OCI-LY7 (cell line): ENCODE results near the gene IQCE. TPM values are rescaled to one million over a fixed set of nuclear protein-coding genes. Genes with fewer than 3 reads are reported as not detected.

Source experiments
- BruUV-seq: library from RNA; stranded (reverse); fragments of 400-500 nt; replicated peaks from 2 replicates; lab custom pipeline; 2021; lab: Mats Ljungman, UMichigan
- CTCF ChIA-PET: fragments of 300-600 bp; sonication (Branson Sonifier 250); formaldehyde crosslinking; loops from one replicate; lab custom pipeline; 2022; ENCODE audit warnings: antibody characterized with exemption; ENCODE audit not compliant: unreplicated experiment; lab: Charles Lee
- POLR2A ChIA-PET: fragments of 300-600 bp; sonication (Branson Sonifier 250); formaldehyde crosslinking; loops from one replicate; lab custom pipeline; 2022; ENCODE audit warnings: antibody characterized with exemption; lab: Charles Lee
- DNase-seq: peaks from one replicate; pipeline ENCODE4 v3.0.0-alpha.2; 2015; ENCODE audit warnings: low spot score
- H2AFZ ChIP-seq: fragments of 200-600 bp; sonication (generic), shearing (Covaris generic); 2 replicates; pipeline ENCODE4 v1.6.1; 2014; ENCODE audit warnings: mild to moderate bottlenecking, antibody characterized with exemption, low read length, moderate library complexity
- H3K27ac ChIP-seq: fragments of 200-600 bp; sonication (generic); 2 replicates; pipeline ENCODE4 v1.5.1; 2014; ENCODE audit warnings: mixed run types, low read depth, mild to moderate bottlenecking, moderate library complexity, low read length, inconsistent platforms; ENCODE audit not compliant: poor library complexity, severe bottlenecking
- H3K36me3 ChIP-seq: fragments of 200-600 bp; sonication (generic); 2 replicates; pipeline ENCODE4 v1.6.1; 2014; ENCODE audit warnings: mild to moderate bottlenecking, antibody characterized with exemption, low read length, moderate library complexity, mixed read lengths; ENCODE audit not compliant: insufficient read depth
- H3K4me1 ChIP-seq: fragments of 200-600 bp; sonication (generic); 2 replicates; pipeline ENCODE4 v1.5.1; 2014; ENCODE audit warnings: mild to moderate bottlenecking, low read length; ENCODE audit not compliant: insufficient read depth, poor library complexity, severe bottlenecking
- H3K4me2 ChIP-seq: fragments of 200-600 bp; sonication (generic); 2 replicates; pipeline ENCODE4 v1.6.1; 2014; ENCODE audit warnings: mild to moderate bottlenecking, low read length
- H3K4me3 ChIP-seq: fragments of 200-600 bp; sonication (generic); 2 replicates; pipeline ENCODE4 v1.5.1; 2014; ENCODE audit warnings: mild to moderate bottlenecking, low read depth, low read length; ENCODE audit not compliant: poor library complexity, severe bottlenecking
- H3K79me2 ChIP-seq: fragments of 200-600 bp; sonication (generic); 2 replicates; pipeline ENCODE4 v1.6.1; 2016; ENCODE audit warnings: low read depth, mild to moderate bottlenecking, low read length, moderate library complexity, mixed read lengths; ENCODE audit not compliant: insufficient read depth
- H3K9me2 ChIP-seq: fragments of 200-600 bp; sonication (generic); 2 replicates; pipeline ENCODE4 v1.6.1; 2016; ENCODE audit warnings: mild to moderate bottlenecking, low read length, mixed read lengths; ENCODE audit not compliant: insufficient read depth
- H3K9me3 ChIP-seq: fragments of 200-600 bp; sonication (generic); 2 replicates; pipeline ENCODE4 v1.6.1; 2014; ENCODE audit warnings: mild to moderate bottlenecking, mixed run types, low read length, mixed read lengths
- H4K20me1 ChIP-seq: fragments of 200-600 bp; sonication (generic); 2 replicates; pipeline ENCODE4 v1.6.1; 2014; ENCODE audit warnings: mild to moderate bottlenecking, antibody characterized with exemption, low read length, moderate library complexity, mixed read lengths; ENCODE audit not compliant: insufficient read depth
- CTCF ChIP-seq: fragments of 200-600 bp; sonication (generic); conservative IDR thresholded peaks from 2 replicates; pipeline ENCODE4 v1.5.1; 2014; ENCODE audit warnings: mild to moderate bottlenecking, antibody characterized with exemption, low read length, moderate library complexity, mixed read lengths
- EZH2phosphoT487 ChIP-seq: fragments of 200-600 bp; sonication (generic); IDR thresholded peaks from 2 replicates; pipeline ENCODE4 v1.6.1; 2018; ENCODE audit warnings: low read depth, borderline replicate concordance, mild to moderate bottlenecking, mixed run types, antibody characterized with exemption, low read length, moderate library complexity, mixed read lengths
- intact Hi-C: fragments of 100-400 bp; cut with micrococcal nuclease; formaldehyde crosslinking; loops from one replicate; pipeline ENCODE4 v1.10.0; 2022; ENCODE audit not compliant: unreplicated experiment
- total RNA-seq, 2 experiments: library from RNA; depleted of rRNA in 1 of 2; stranded (reverse); fragments of >200 nt in 1 of 2; shearing (Covaris generic) in 1 of 2; gene quantifications; 2 replicates each; pipeline ENCODE4 v1.2.3, GENCODE V29; 2014 to 2022

Gene IQCE
- total RNA-seq, 2 experiments from 2014 or later, result 6.2 to 6.6 TPM

- no peaks in the 10 kb centered on the region for H3K9me3 ChIP-seq
- TF ChIP-seq CTCF, result no peak
- no peak for TF ChIP-seq EZH2phosphoT487
- ChIA-PET POLR2A (interaction anchor here (0.6 to 1.6 kb wide), 4 partner anchors 17 to 308 kb away, joined by 3 to 10 read pairs (median 4); no protein-coding TSS in a partner anchor), CTCF (no interaction called here)
- intact Hi-C loops, result no loop called here
- no peak for DNase-seq
- H2AFZ ChIP-seq, result peak overlapping the region; percentile 85; the same call in 1 of the 2 replicates
- peak overlapping the region; percentile 71 for H3K27ac ChIP-seq
- BruUV-seq, result no TSS peak
- no peaks in the 10 kb centered on the region for H3K79me2 ChIP-seq
- H3K4me3 ChIP-seq, result peak overlapping the region; percentile 43
- peaks cover 50% of the 10 kb centered on the region for H3K4me1 ChIP-seq
- no peaks in the 10 kb centered on the region for H3K9me2 ChIP-seq
- H3K4me2 ChIP-seq, result peak overlapping the region; percentile 74
- H4K20me1 ChIP-seq, result no peaks in the 10 kb centered on the region
- no peaks in the 10 kb centered on the region for H3K36me3 ChIP-seq
Measured at GRCh38 chr7:2511769-2512168, 47.0 kb upstream of the IQCE start.

GRCh38 chr7:2512179-2512661, 46.6 kb upstream of the IQCE start:
- H3K9me3 ChIP-seq, result no peaks in the 10 kb centered on the region
- no peaks in the 10 kb centered on the region for H3K79me2 ChIP-seq
- no peak overlapping the region for H3K4me3 ChIP-seq
- H3K4me2 ChIP-seq, result peak overlapping the region; percentile 74
- H3K4me1 ChIP-seq, result peaks cover 50% of the 10 kb centered on the region
- CTCF ChIA-PET, result interaction anchor here (0.6 kb wide), 1 partner anchor 14 kb away, joined by 5 read pairs; no protein-coding TSS in a partner anchor
- POLR2A ChIA-PET, result no interaction called here
- DNase-seq, result peak; percentile 36
- H3K27ac ChIP-seq, result peak overlapping the region; percentile 71
- no peaks in the 10 kb centered on the region for H3K36me3 ChIP-seq
- H4K20me1 ChIP-seq, result no peaks in the 10 kb centered on the region
- intact Hi-C loops, result no loop called here
- peak overlapping the region; percentile 85; the same call in 1 of the 2 replicates for H2AFZ ChIP-seq
- TF ChIP-seq CTCF (no peak), EZH2phosphoT487 (no peak)
- BruUV-seq, result no TSS peak
- H3K9me2 ChIP-seq, result no peaks in the 10 kb centered on the region

- Histone ChIP-seq H3K4me2 (peak overlapping the region; percentile 74; the same call in 1 of the 2 replicates), H3K4me3 (no peak overlapping the region), H2AFZ (peak overlapping the region; percentile 85; the same call in 1 of the 2 replicates), H3K79me2 (no peaks in the 10 kb centered on the region), H3K9me3 (no peaks in the 10 kb centered on the region), H3K27ac (no peak overlapping the region), H4K20me1 (no peaks in the 10 kb centered on the region), H3K4me1 (peaks cover 50% of the 10 kb centered on the region), H3K36me3 (no peaks in the 10 kb centered on the region), H3K9me2 (no peaks in the 10 kb centered on the region)
- BruUV-seq, result no TSS peak
- DNase-seq, result no peak
- ChIA-PET CTCF (interaction anchor here (0.6 kb wide), 1 partner anchor 13 kb away, joined by 5 read pairs; no protein-coding TSS in a partner anchor), POLR2A (no interaction called here)
- intact Hi-C loops, result no loop called here
- no peak for TF ChIP-seq CTCF
- TF ChIP-seq EZH2phosphoT487, result no peak
Measured at GRCh38 chr7:2512713-2513112, 46.1 kb upstream of the IQCE start.
